K562 (cell line): ENCODE results near the gene CORO2A. TPM values are rescaled to one million over a fixed set of nuclear protein-coding genes. Genes with fewer than 3 reads are reported as not detected.
A peak's percentile ranks its signal among the peaks of the same experiment; 100 is the strongest.

ENCODE experiments used
- ASH1L ChIP-seq: fragments of 450-650 bp; IDR thresholded peaks from 2 replicates; pipeline ENCODE4 v1.6.1; 2018; ENCODE audit warnings: borderline replicate concordance, mild to moderate bottlenecking, low read depth; ENCODE audit not compliant: partially characterized antibody
- CEBPG ChIP-seq, 3 experiments: fragments of 200-800 bp in 1 of 3; sonication (Bioruptor generic) in 1 of 3; sonication (generic) in 1 of 3; formaldehyde crosslinking in 1 of 3; IDR thresholded peaks in 2 of 3; conservative IDR thresholded peaks in 1 of 3; 2 replicates each; pipeline versions ENCODE4 v1.6.1 to v1.8.0; 2016 to 2022; ENCODE audit warnings: missing compliant biosample characterization in 2 of 3, missing genetic modification characterization in 2 of 3, mild to moderate bottlenecking in 1 of 3, missing genetic modification reagents in 1 of 3
- DLX4 ChIP-seq: fragments of 250-450 bp; sonication (Bioruptor Pico); IDR thresholded peaks from 2 replicates; pipeline ENCODE4 v1.6.1; 2021; ENCODE audit warnings: mild to moderate bottlenecking
- EP300 ChIP-seq: IDR thresholded peaks from 2 replicates; pipeline ENCODE4 v1.6.1; 2012; ENCODE audit warnings: low read length, improper control_type of control experiment
- GABPA ChIP-seq: fragments of 200-800 bp; sonication (Bioruptor generic); conservative IDR thresholded peaks from 2 replicates; pipeline ENCODE4 v1.6.1; 2016; ENCODE audit warnings: low read depth, missing genetic modification characterization, missing compliant biosample characterization
- HDAC2 ChIP-seq: fragments of 450-650 bp; IDR thresholded peaks from 2 replicates; pipeline ENCODE4 v1.6.1; 2016; ENCODE audit warnings: mild to moderate bottlenecking
- HIVEP1 ChIP-seq: fragments of 250-450 bp; sonication (Bioruptor Pico); IDR thresholded peaks from 2 replicates; pipeline ENCODE4 v1.4.0; 2020; ENCODE audit warnings: mild to moderate bottlenecking
- JUN ChIP-seq, 2 experiments: sonication (generic) in 1 of 2; formaldehyde crosslinking in 1 of 2; IDR thresholded peaks; 2 replicates each; pipeline versions ENCODE4 v1.6.1 to v1.8.0; 2012 to 2022; ENCODE audit warnings: borderline replicate concordance in 2 of 2, mild to moderate bottlenecking in 2 of 2, improper control_type of control experiment in 1 of 2, low read depth in 1 of 2, low read length in 1 of 2, missing genetic modification reagents in 1 of 2
- NR2C2 ChIP-seq, 2 experiments: fragments of 200-800 bp in 1 of 2; sonication (Bioruptor generic) in 1 of 2; sonication (generic) in 1 of 2; formaldehyde crosslinking in 1 of 2; IDR thresholded peaks; 2 replicates each; pipeline versions ENCODE4 v1.6.1 to v1.8.0; 2016 to 2022; ENCODE audit warnings: mild to moderate bottlenecking in 1 of 2, missing compliant biosample characterization in 1 of 2, missing genetic modification characterization in 1 of 2, missing genetic modification reagents in 1 of 2
- POLR2G ChIP-seq: fragments of 200-400 bp; formaldehyde crosslinking; IDR thresholded peaks from 2 replicates; pipeline ENCODE4 v1.6.1; 2017; ENCODE audit warnings: low read depth, mild to moderate bottlenecking, antibody characterized with exemption, low read length, moderate library complexity
- RBM15 ChIP-seq: fragments of 200-400 bp; formaldehyde crosslinking; IDR thresholded peaks from 2 replicates; pipeline ENCODE4 v1.6.1; 2018; ENCODE audit warnings: mild to moderate bottlenecking, low read length, moderate library complexity; ENCODE audit not compliant: insufficient read depth
- RERE ChIP-seq: sonication (generic); formaldehyde crosslinking; IDR thresholded peaks from 2 replicates; pipeline ENCODE4 v1.8.0; 2023; ENCODE audit warnings: missing genetic modification reagents, mild to moderate bottlenecking, borderline replicate concordance
- SMARCB1 ChIP-seq: IDR thresholded peaks from 2 replicates; pipeline ENCODE4 v1.6.1; 2011; ENCODE audit warnings: improper control_type of control experiment, low read depth; ENCODE audit not compliant: insufficient read length
- SREBF2 ChIP-seq: sonication (generic); formaldehyde crosslinking; IDR thresholded peaks from 2 replicates; pipeline ENCODE4 v1.4.0; 2020; ENCODE audit warnings: mild to moderate bottlenecking, missing genetic modification reagents
- TCF15 ChIP-seq: fragments of 250-450 bp; sonication (Bioruptor Pico); IDR thresholded peaks from 2 replicates; pipeline ENCODE4 v1.8.0; 2022; ENCODE audit warnings: moderate library complexity, mild to moderate bottlenecking, inconsistent platforms
- YBX1 ChIP-seq: fragments of 450-650 bp; IDR thresholded peaks from 2 replicates; pipeline ENCODE4 v1.7.1; 2016; ENCODE audit warnings: mild to moderate bottlenecking
- ZBTB34 ChIP-seq: fragments of 250-450 bp; sonication (Bioruptor Pico); IDR thresholded peaks from 2 replicates; pipeline ENCODE4 v1.8.0; 2021; ENCODE audit warnings: mild to moderate bottlenecking, moderate library complexity
- polyA plus RNA-seq, 8 experiments: library from polyadenylated mRNA; depleted of rRNA in 4 of 8; stranded (reverse) in 5 of 8; unstranded in 3 of 8; fragments of >200 nt; fragmentation: Nextera tagmentation in 2 of 8; fragmentation: Illumina TruSeq in 1 of 8; extraction: Ambion mirVana in 2 of 8; extraction: Trizol in 1 of 8; gene quantifications; 2 replicates each; pipeline versions ENCODE4 v1.2.1 to v1.2.3, GENCODE V29; 2011 to 2014; ENCODE audit warnings: inconsistent platforms in 1 of 8, missing spikeins in 1 of 8
- total RNA-seq, 7 experiments: library from RNA; depleted of rRNA in 6 of 7; stranded (reverse); fragments of >200 nt in 6 of 7; fragmentation: Illumina TruSeq in 2 of 7; extraction: Trizol in 2 of 7; gene quantifications; 2 replicates each; pipeline versions ENCODE4 v1.2.1 to v1.2.3, GENCODE V29; 2011 to 2021; ENCODE audit warnings: low replicate concordance in 1 of 7

Gene CORO2A
- total and polyA plus RNA-seq, 9 of the 15 experiments (the other 6 are each of a cell fraction or from before 2014, with no cell fraction given), result 9.5 to 26.6 (median 18.0) TPM

GRCh38 chr9:98192503-98193335 lies at the start of gene CORO2A (continued):
- TF ChIP-seq ZBTB34 (CRISPR knock-in tag), result no peak
- TF ChIP-seq SREBF2 (CRISPR knock-in tag), result no peak
- TF ChIP-seq GABPA (tag), result peak; percentile 36; the same call in 1 of the 2 replicates
- TF ChIP-seq JUN (IDR thresholded peaks at IDR 0.05; ENCODE audit: borderline replicate concordance, low read depth, low read length), result no peak
- no peak for TF ChIP-seq JUN (CRISPR knock-in tag; IDR thresholded peaks at IDR 0.05; ENCODE audit: borderline replicate concordance)
- no peak for TF ChIP-seq NR2C2 (CRISPR knock-in tag; IDR thresholded peaks at IDR 0.05)
- TF ChIP-seq NR2C2 (tag; IDR thresholded peaks at IDR 0.05), result peak; percentile 39; the same call in 1 of the 2 replicates
- no peak for TF ChIP-seq RBM15
- TF ChIP-seq ASH1L, result no peak
- TF ChIP-seq EP300, result no peak
- TF ChIP-seq YBX1, result no peak
- no peak for TF ChIP-seq CEBPG (CRISPR knock-in tag; IDR thresholded peaks at IDR 0.05)
- no peak for TF ChIP-seq CEBPG (tag; conservative IDR thresholded peaks at IDR 0.05 in 1 of 2, IDR thresholded peaks at IDR 0.05 in 1 of 2)
- peak; percentile 87 for TF ChIP-seq POLR2G
- TF ChIP-seq SMARCB1, result no peak
- TF ChIP-seq HIVEP1, result no peak
- TF ChIP-seq DLX4 (CRISPR knock-in tag), result no peak
- peak; percentile 66; the same call in 1 of the 2 replicates for TF ChIP-seq HDAC2
- no peak for TF ChIP-seq TCF15 (CRISPR knock-in tag)
- TF ChIP-seq RERE (CRISPR knock-in tag), result no peak
